PC-3 (cell line): ENCODE data around the gene CABLES1.

Experiments
- CTCF ChIP-seq: fragments of 300-600 bp; sonication (generic); conservative IDR thresholded peaks from 2 replicates; pipeline ENCODE4 v1.5.1; 2017; ENCODE audit warnings: antibody characterized with exemption, low read depth, mild to moderate bottlenecking, low read length
- EZH2 ChIP-seq: fragments of 300-600 bp; sonication (generic); IDR thresholded peaks from one replicate; pipeline ENCODE4 v1.6.1; 2017; ENCODE audit warnings: antibody characterized with exemption, mild to moderate bottlenecking, low read length; ENCODE audit not compliant: unreplicated experiment

GRCh38 chr18:23232331-23232730 lies 97.0 kb downstream of the CABLES1 start:
- TF ChIP-seq CTCF, result no peak
- TF ChIP-seq EZH2, result no peak
